K562 (cell line): Measurements from ENCODE around the gene SPHK1. TPM values are rescaled to one million over a fixed set of nuclear protein-coding genes. Genes with fewer than 3 reads are reported as not detected.

ENCODE experiments used
- BRF1 ChIP-seq: IDR thresholded peaks from 3 replicates; pipeline ENCODE4 v1.6.1; 2011; ENCODE audit warnings: borderline replicate concordance, mild to moderate bottlenecking; ENCODE audit not compliant: insufficient read length; ENCODE audit errors: extremely low read depth
- DACH1 ChIP-seq: fragments of 450-650 bp; IDR thresholded peaks from 2 replicates; pipeline ENCODE4 v1.6.1; 2018; ENCODE audit not compliant: partially characterized antibody
- FIP1L1 ChIP-seq: fragments of 200-400 bp; formaldehyde crosslinking; IDR thresholded peaks from 2 replicates; pipeline ENCODE4 v1.6.1; 2018; ENCODE audit warnings: mild to moderate bottlenecking, low read depth, low read length; ENCODE audit not compliant: poor library complexity, severe bottlenecking
- GABPB1 ChIP-seq: sonication (generic); formaldehyde crosslinking; IDR thresholded peaks from 2 replicates; pipeline ENCODE4 v1.8.0; 2022; ENCODE audit warnings: mild to moderate bottlenecking, missing genetic modification reagents
- L3MBTL2 ChIP-seq: fragments of 450-650 bp; IDR thresholded peaks from 2 replicates; pipeline ENCODE4 v1.6.1; 2016; ENCODE audit warnings: mild to moderate bottlenecking, moderate library complexity
- MEIS2 ChIP-seq: fragments of 450-650 bp; IDR thresholded peaks from 2 replicates; pipeline ENCODE4 v1.6.1; 2014; ENCODE audit warnings: mild to moderate bottlenecking; ENCODE audit not compliant: partially characterized antibody
- NR1H2 ChIP-seq: sonication (generic); formaldehyde crosslinking; IDR thresholded peaks from 2 replicates; pipeline ENCODE4 v1.4.0; 2020; ENCODE audit warnings: mild to moderate bottlenecking, missing genetic modification reagents
- PPARD ChIP-seq: fragments of 250-450 bp; sonication (Bioruptor Pico); IDR thresholded peaks from 2 replicates; pipeline ENCODE4 v1.8.0; 2022; ENCODE audit warnings: inconsistent platforms, mild to moderate bottlenecking, moderate library complexity
- TAF1 ChIP-seq: IDR thresholded peaks from 2 replicates; pipeline ENCODE4 v1.6.1; 2011; ENCODE audit warnings: mild to moderate bottlenecking, low read length, moderate library complexity; ENCODE audit not compliant: insufficient read depth, control insufficient read depth, severe bottlenecking; ENCODE audit errors: extremely low read depth
- ZNF347 ChIP-seq: fragments of 450-650 bp; formaldehyde crosslinking; IDR thresholded peaks from 2 replicates; pipeline ENCODE4 v1.4.0; 2020; ENCODE audit warnings: low read depth, mild to moderate bottlenecking, moderate library complexity
- ZNF764 ChIP-seq: fragments of 250-450 bp; sonication (Bioruptor Pico); IDR thresholded peaks from 2 replicates; pipeline ENCODE4 v1.4.0; 2020; ENCODE audit warnings: low read depth, mild to moderate bottlenecking, moderate library complexity
- polyA plus RNA-seq, 8 experiments: library from polyadenylated mRNA; depleted of rRNA in 4 of 8; stranded (reverse) in 5 of 8; unstranded in 3 of 8; fragments of >200 nt; fragmentation: Nextera tagmentation in 2 of 8; fragmentation: Illumina TruSeq in 1 of 8; extraction: Ambion mirVana in 2 of 8; extraction: Trizol in 1 of 8; gene quantifications; 2 replicates each; pipeline versions ENCODE4 v1.2.1 to v1.2.3, GENCODE V29; 2011 to 2014; ENCODE audit warnings: inconsistent platforms in 1 of 8, missing spikeins in 1 of 8
- total RNA-seq, 7 experiments: library from RNA; depleted of rRNA in 6 of 7; stranded (reverse); fragments of >200 nt in 6 of 7; fragmentation: Illumina TruSeq in 2 of 7; extraction: Trizol in 2 of 7; gene quantifications; 2 replicates each; pipeline versions ENCODE4 v1.2.1 to v1.2.3, GENCODE V29; 2011 to 2021; ENCODE audit warnings: low replicate concordance in 1 of 7
- TF ChIP-seq, protein P1 (sequence below): sonication (generic); formaldehyde crosslinking; IDR thresholded peaks from 2 replicates; pipeline ENCODE4 v1.8.1; 2023; ENCODE audit warnings: missing genetic modification reagents, mild to moderate bottlenecking, borderline replicate concordance
- TF ChIP-seq, protein P2 (sequence below): fragments of 250-450 bp; sonication (Bioruptor Pico); IDR thresholded peaks from 2 replicates; pipeline ENCODE4 v1.4.0; 2020; ENCODE audit warnings: mild to moderate bottlenecking
- TF ChIP-seq, protein P3 (sequence below): fragments of 450-650 bp; IDR thresholded peaks from 2 replicates; pipeline ENCODE4 v1.6.1; 2016; ENCODE audit warnings: antibody characterized with exemption
- TF ChIP-seq, protein P4 (sequence below): fragments of 250-450 bp; sonication (Bioruptor Pico); IDR thresholded peaks from 2 replicates; pipeline ENCODE4 v1.8.0; 2022; ENCODE audit warnings: inconsistent platforms, mild to moderate bottlenecking, moderate library complexity, borderline replicate concordance

The SPHK1 gene
- total and polyA plus RNA-seq, 9 of the 15 experiments (the other 6 are each of a cell fraction or from before 2014, with no cell fraction given): 0.21 to 60.3 (median 14.5) TPM

DNA sequence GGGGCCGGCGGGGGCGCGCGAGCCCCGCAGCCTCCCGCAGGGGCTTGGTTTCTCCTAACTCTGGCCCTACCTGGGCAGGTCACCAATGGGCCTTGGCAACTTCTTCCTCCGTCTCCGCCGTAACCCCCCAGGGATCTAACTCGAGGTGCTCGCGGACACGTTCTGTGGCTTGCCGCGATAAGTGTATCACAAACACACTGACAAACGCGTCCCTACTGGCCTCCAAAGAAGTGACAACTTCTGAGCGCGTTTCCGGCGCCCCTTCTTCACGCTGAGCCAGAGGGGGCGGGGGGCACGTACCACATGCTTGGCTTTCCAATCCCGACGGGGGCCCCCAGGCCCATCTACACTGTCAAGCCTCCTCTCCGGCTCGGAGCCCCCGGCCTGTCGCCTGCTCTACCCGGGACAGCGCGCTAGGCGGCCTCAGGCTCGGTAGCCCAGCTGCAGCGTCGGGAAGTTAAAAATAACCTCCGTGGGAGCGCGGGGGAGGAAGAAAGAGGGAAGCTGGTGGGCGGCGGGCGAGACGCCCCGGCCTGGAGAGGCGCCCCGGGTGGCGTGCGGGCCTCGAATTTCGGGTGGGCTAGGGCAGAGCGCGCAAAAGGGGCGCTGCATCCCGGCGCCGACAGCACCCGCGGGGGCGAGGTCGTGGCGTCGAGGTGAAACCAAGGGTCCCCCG lies 725 bp upstream of the SPHK1 start (continued):
- TF ChIP-seq, protein P1, sequence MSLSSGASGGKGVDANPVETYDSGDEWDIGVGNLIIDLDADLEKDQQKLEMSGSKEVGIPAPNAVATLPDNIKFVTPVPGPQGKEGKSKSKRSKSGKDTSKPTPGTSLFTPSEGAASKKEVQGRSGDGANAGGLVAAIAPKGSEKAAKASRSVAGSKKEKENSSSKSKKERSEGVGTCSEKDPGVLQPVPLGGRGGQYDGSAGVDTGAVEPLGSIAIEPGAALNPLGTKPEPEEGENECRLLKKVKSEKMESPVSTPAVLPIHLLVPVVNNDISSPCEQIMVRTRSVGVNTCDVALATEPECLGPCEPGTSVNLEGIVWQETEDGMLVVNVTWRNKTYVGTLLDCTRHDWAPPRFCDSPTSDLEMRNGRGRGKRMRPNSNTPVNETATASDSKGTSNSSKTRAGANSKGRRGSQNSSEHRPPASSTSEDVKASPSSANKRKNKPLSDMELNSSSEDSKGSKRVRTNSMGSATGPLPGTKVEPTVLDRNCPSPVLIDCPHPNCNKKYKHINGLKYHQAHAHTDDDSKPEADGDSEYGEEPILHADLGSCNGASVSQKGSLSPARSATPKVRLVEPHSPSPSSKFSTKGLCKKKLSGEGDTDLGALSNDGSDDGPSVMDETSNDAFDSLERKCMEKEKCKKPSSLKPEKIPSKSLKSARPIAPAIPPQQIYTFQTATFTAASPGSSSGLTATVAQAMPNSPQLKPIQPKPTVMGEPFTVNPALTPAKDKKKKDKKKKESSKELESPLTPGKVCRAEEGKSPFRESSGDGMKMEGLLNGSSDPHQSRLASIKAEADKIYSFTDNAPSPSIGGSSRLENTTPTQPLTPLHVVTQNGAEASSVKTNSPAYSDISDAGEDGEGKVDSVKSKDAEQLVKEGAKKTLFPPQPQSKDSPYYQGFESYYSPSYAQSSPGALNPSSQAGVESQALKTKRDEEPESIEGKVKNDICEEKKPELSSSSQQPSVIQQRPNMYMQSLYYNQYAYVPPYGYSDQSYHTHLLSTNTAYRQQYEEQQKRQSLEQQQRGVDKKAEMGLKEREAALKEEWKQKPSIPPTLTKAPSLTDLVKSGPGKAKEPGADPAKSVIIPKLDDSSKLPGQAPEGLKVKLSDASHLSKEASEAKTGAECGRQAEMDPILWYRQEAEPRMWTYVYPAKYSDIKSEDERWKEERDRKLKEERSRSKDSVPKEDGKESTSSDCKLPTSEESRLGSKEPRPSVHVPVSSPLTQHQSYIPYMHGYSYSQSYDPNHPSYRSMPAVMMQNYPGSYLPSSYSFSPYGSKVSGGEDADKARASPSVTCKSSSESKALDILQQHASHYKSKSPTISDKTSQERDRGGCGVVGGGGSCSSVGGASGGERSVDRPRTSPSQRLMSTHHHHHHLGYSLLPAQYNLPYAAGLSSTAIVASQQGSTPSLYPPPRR (CRISPR knock-in tag): 0 out of 2 replicates have a peak, but pooled peaks have one; percentile 48
- TF ChIP-seq ZNF764 (CRISPR knock-in tag): no peak
- TF ChIP-seq, protein P2, sequence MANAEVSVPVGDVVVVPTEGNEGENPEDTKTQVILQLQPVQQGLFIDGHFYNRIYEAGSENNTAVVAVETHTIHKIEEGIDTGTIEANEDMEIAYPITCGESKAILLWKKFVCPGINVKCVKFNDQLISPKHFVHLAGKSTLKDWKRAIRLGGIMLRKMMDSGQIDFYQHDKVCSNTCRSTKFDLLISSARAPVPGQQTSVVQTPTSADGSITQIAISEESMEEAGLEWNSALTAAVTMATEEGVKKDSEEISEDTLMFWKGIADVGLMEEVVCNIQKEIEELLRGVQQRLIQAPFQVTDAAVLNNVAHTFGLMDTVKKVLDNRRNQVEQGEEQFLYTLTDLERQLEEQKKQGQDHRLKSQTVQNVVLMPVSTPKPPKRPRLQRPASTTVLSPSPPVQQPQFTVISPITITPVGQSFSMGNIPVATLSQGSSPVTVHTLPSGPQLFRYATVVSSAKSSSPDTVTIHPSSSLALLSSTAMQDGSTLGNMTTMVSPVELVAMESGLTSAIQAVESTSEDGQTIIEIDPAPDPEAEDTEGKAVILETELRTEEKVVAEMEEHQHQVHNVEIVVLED (CRISPR knock-in tag): no peak
- peak; percentile 39 for TF ChIP-seq FIP1L1
- TF ChIP-seq DACH1: no peak
- TF ChIP-seq ZNF347 (CRISPR knock-in tag): no peak
- TF ChIP-seq L3MBTL2: no peak
- TF ChIP-seq TAF1: peak; percentile 10
- TF ChIP-seq, protein P3, sequence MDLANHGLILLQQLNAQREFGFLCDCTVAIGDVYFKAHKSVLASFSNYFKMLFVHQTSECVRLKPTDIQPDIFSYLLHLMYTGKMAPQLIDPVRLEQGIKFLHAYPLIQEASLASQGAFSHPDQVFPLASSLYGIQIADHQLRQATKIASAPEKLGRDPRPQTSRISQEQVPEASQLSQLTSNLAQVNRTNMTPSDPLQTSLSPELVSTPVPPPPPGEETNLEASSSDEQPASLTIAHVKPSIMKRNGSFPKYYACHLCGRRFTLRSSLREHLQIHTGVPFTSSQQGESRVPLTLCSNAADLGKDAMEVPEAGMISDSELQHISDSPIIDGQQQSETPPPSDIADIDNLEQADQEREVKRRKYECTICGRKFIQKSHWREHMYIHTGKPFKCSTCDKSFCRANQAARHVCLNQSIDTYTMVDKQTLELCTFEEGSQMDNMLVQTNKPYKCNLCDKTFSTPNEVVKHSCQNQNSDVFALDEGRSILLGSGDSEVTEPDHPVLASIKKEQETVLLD: peak; percentile 54; the same call in 1 of the 2 replicates
- no peak for TF ChIP-seq PPARD (CRISPR knock-in tag)
- TF ChIP-seq, protein P4, sequence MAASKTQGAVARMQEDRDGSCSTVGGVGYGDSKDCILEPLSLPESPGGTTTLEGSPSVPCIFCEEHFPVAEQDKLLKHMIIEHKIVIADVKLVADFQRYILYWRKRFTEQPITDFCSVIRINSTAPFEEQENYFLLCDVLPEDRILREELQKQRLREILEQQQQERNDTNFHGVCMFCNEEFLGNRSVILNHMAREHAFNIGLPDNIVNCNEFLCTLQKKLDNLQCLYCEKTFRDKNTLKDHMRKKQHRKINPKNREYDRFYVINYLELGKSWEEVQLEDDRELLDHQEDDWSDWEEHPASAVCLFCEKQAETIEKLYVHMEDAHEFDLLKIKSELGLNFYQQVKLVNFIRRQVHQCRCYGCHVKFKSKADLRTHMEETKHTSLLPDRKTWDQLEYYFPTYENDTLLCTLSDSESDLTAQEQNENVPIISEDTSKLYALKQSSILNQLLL (CRISPR knock-in tag): no peak
- no peak for TF ChIP-seq BRF1
- TF ChIP-seq GABPB1 (CRISPR knock-in tag): peak; percentile 62; the same call in 1 of the 2 replicates
- no peak for TF ChIP-seq MEIS2
- no peak for TF ChIP-seq NR1H2 (CRISPR knock-in tag)
